Naive B cell (primary cell): Measurements from ENCODE around the gene JMJD1C. TPM values are rescaled to one million over a fixed set of nuclear protein-coding genes. Genes with fewer than 3 reads are reported as not detected.

Source experiments
- ATAC-seq, 2 donors: fragments of 150-1000 bp; cut with Tn5 transposase; 2 replicates each; pipeline ENCODE4 v1.10.0; 2021; ENCODE audit warnings: low read depth in 2 of 2, mild to moderate bottlenecking in 2 of 2, moderate library complexity in 2 of 2
- DNase-seq: peaks from one replicate; pipeline ENCODE4 v3.0.0; 2022
- H3K27ac Mint-ChIP-seq, 6 donors: one replicate each; pipeline ENCODE4 v1.8.0; 2020 to 2022; ENCODE audit warnings: mild to moderate bottlenecking in 6 of 6, mixed read lengths in 6 of 6, moderate library complexity in 5 of 6, inconsistent platforms in 2 of 6
- H3K27me3 Mint-ChIP-seq, 3 donors: one replicate each; pipeline ENCODE4 v1.8.0; 2021 to 2022; ENCODE audit warnings: mixed read lengths in 3 of 3, mild to moderate bottlenecking in 1 of 3
- H3K36me3 Mint-ChIP-seq, 2 donors: one replicate each; pipeline ENCODE4 v1.8.0; 2020 to 2022; ENCODE audit warnings: mixed read lengths in 2 of 2, inconsistent platforms in 1 of 2, mild to moderate bottlenecking in 1 of 2
- H3K4me1 Mint-ChIP-seq, 3 donors: one replicate each; pipeline ENCODE4 v1.8.0; 2020 to 2022; ENCODE audit warnings: mixed read lengths in 3 of 3, inconsistent platforms in 1 of 3, mild to moderate bottlenecking in 1 of 3, moderate library complexity in 1 of 3
- H3K4me3 Mint-ChIP-seq, 8 donors: one replicate each; pipeline ENCODE4 v1.8.0; 2020 to 2022; ENCODE audit warnings: mild to moderate bottlenecking in 8 of 8, mixed read lengths in 8 of 8, moderate library complexity in 8 of 8, inconsistent platforms in 2 of 8
- H3K9me3 Mint-ChIP-seq, 7 donors: one replicate each; pipeline ENCODE4 v1.8.0; 2020 to 2022; ENCODE audit warnings: mixed read lengths in 7 of 7, mild to moderate bottlenecking in 5 of 7, inconsistent platforms in 2 of 7, moderate library complexity in 1 of 7
- polyA plus RNA-seq, 6 donors: library from polyadenylated mRNA; unstranded; fragments of 300-500 nt; fragmentation: Illumina TruSeq; gene quantifications; one replicate each; pipeline ENCODE4 v1.2.3, GENCODE V29; 2021; ENCODE audit warnings: low read depth in 6 of 6

JMJD1C gene
- polyA plus RNA-seq, 6 donors from 2014 or later: 51.7 to 154 (median 124) TPM

DNA sequence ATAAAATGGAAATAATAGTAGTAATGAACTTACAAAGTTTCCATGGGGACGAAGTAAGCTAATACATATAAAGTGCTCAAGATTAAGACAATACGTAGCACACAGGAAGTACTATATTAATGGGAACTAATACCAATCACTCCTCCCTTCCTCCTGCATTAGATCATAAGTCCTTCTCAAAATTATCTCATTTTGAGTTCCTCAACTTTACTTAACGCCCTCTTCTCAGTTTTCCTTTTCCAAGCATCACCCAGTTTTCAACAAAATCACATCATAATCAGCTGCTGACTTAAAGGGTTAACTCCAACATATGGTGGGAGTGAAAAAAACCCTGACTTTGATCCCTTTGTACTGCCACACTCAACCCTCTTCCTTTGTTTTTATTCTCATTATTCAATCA lies 24.4 kb downstream of the JMJD1C start:
- H3K36me3 Mint-ChIP-seq: no peaks in the 10 kb centered on the region
- no peaks in the 10 kb centered on the region for H3K9me3 Mint-ChIP-seq
- DNase-seq (no peak), ATAC-seq (no peak)
- H3K27me3 Mint-ChIP-seq: no peaks in the 10 kb centered on the region
- H3K27ac Mint-ChIP-seq: no peak overlapping the region
- H3K4me1 Mint-ChIP-seq: peaks cover 3 to 14% (median 6%) of the 10 kb centered on the region in 3 donors
- no peak overlapping the region for H3K4me3 Mint-ChIP-seq

DNA sequence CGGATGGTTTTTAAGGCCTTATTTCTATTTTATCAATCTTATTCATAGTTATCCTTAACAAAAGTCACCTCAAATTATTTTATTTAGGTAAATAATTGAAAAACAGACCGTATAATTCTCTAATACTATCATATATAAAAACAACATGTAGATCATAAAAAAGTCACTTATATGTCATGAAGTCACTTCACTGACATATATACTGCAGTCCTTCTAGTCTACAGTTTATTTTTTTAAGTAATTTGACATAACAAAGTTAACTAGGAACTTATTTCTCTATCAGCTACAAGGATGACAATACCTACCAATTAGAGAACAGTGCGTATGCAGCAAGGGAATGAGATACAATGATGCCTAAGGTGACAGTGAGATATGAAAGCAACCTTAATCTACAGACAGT lies 26.2 kb downstream of the JMJD1C start:
- no peak for DNase-seq
- no peak for ATAC-seq
- Mint-ChIP-seq H3K36me3 (no peaks in the 10 kb centered on the region), H3K9me3 (no peaks in the 10 kb centered on the region), H3K4me3 (no peak overlapping the region), H3K27me3 (no peaks in the 10 kb centered on the region), H3K4me1 (peaks cover 8 to 12% (median 10%) of the 10 kb centered on the region in 3 donors), H3K27ac (no peak overlapping the region)

DNA sequence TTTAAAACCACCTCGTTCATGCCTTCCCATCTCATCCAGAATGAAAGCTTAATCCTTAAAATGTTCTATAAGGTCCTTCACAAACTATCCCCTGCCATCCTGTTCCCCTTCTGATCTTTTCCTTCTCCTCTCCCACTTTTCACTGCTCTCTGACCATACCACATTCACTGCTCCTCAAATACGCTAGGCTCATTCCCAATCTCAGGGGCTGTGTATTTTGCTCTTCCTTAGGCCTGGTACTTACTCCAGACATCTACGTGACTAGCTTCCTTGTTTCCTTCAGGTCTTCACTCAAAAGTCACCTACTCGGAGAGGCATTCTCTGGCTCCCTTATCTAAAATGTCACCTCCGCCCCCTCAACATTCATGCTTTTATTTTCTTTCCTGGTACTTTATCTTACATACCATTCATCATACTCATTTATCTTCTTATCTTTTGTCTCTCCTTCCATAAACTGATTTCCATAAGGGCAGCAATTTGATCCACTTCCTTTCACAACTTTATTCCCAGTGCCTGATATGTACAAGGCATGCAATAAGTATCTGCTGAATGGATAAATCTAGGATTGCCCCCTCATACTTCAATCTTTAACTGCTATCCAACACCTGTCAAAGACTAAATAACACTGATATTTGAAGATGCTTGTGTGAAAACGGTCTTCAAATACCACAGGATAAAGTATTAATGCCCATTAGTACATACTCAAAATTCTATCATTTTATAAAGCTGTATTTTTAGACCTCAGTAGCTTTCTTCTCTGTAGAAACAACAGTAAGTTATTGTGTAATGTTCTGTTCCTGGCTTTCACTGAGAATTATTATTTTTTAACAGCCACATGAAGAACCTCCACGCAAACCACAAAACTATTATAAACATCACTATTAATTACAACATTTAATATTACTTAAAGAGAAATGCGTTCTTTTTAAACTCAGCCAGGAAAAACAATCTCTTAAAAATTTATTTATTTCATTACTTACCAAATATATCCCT lies 27.0 kb downstream of the JMJD1C start:
- Mint-ChIP-seq H3K4me3 (no peak overlapping the region), H3K36me3 (no peaks in the 10 kb centered on the region), H3K27me3 (no peaks in the 10 kb centered on the region), H3K9me3 (no peaks in the 10 kb centered on the region), H3K27ac (no peak overlapping the region), H3K4me1 (peaks cover 8 to 17% (median 10%) of the 10 kb centered on the region in 3 donors)
- DNase-seq (no peak), ATAC-seq (no peak)

DNA sequence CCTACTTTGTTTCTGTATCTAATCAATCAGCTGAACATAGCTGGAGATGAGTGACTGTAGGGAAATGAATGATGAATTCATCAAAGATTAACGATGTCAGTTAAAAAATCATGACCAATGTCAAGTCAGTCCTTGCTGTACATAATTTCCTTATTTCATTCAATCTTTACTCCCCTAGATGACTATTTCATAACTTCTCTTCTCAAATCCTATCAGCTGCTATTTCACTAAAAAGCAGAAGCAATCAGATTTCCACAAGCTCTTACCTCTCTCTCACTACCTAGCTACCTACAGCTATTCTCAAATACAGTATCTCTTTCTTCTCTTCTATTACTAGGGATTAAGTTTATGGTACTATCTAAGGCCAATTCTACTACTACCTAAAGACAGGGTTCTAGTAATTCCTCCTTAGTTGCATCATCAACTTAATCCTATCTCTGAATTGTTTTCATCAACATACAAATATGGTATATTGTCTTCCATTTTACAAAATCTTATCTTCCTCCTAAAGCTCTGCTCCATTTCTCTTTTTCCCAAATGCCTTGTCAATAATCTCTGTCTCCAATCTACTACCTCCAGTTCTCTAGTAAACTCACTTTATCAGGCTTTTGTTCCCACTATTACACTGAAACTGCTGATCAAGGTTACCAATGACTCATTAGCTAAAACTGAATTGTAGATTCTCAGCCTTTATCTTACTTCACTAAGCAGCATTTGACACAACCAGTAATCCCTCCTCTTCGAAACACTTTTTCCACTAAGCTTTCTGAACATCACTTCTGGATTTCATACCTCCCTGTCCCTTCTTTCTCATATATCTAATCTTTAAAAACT lies 28.4 kb downstream of the JMJD1C start:
- ATAC-seq: peak in 1 of 2 donors; percentile 47
- Mint-ChIP-seq H3K36me3 (no peaks in the 10 kb centered on the region), H3K4me3 (no peak overlapping the region), H3K27ac (no peak overlapping the region), H3K9me3 (no peaks in the 10 kb centered on the region), H3K4me1 (peaks cover 6 to 19% (median 11%) of the 10 kb centered on the region in 3 donors), H3K27me3 (no peaks in the 10 kb centered on the region)
- DNase-seq: no peak

DNA sequence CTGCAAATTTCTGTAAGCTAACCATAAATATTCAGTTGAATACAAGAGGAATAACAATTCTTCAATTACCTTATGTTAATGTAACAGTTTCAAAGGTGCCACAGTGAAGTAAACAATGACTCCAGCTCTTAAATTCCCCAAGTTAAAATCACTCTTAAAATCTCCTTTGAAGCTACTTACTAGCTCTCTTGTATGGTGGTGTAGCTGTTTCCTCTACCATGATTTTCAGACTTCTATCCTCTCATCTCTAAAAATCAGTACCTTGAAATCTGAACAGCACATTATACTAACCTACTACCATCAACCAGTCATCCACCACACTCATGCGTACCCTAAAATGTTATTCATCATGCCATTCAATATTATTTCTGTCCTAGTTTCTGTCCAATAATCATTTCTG lies 29.6 kb downstream of the JMJD1C start:
- Mint-ChIP-seq H3K9me3 (no peaks in the 10 kb centered on the region), H3K4me3 (no peak overlapping the region), H3K36me3 (no peaks in the 10 kb centered on the region), H3K27ac (no peak overlapping the region), H3K27me3 (no peaks in the 10 kb centered on the region), H3K4me1 (peaks cover 10 to 19% (median 16%) of the 10 kb centered on the region in 3 donors)
- ATAC-seq (no peak), DNase-seq (no peak)

DNA sequence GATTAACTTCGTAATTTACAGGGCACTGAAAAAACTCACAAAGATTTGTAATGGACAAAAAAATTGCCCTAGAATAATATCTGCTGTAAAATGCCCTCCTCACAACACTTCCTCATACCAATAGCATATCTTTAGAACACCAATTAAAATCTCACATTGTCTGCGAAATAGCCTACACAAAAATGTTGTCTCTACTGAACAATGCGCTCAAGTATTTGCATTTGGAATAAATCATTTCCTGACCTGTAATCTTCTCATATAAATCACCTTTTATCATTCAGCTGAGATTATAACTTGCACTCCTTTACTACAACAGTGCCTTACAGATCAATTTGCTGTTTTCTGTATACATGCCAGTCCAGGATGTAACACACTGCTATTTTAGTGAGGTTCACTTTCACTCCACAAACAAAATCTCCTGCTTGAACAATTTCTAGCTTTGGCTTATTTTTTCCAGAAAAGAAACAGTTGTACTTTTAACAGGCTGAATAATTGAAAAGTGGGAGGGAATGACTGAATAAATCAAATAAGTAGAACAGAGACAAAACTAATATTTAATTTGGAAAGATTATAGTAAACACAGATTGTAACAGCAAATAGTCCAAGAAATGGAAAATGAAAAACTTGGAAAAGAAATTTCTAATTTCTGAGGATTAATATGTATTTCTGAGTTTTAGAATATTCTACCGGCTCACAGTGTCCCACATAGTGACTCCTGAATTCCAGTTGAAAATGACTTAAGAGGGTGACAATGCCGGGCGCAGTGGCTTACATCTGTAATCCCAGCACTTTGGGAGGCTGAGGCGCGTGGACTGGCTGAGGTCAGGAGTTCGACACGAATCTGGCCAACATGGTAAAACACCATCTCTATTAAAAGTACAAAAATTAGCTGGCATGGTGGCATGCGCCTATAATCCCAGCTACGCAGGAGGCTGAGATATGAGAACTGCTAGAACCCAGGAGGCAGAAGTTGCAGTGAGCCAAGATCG lies 30.6 kb downstream of the JMJD1C start:
- peak overlapping the region in 1 of 6 donors; percentile 75 for H3K27ac Mint-ChIP-seq

DNA sequence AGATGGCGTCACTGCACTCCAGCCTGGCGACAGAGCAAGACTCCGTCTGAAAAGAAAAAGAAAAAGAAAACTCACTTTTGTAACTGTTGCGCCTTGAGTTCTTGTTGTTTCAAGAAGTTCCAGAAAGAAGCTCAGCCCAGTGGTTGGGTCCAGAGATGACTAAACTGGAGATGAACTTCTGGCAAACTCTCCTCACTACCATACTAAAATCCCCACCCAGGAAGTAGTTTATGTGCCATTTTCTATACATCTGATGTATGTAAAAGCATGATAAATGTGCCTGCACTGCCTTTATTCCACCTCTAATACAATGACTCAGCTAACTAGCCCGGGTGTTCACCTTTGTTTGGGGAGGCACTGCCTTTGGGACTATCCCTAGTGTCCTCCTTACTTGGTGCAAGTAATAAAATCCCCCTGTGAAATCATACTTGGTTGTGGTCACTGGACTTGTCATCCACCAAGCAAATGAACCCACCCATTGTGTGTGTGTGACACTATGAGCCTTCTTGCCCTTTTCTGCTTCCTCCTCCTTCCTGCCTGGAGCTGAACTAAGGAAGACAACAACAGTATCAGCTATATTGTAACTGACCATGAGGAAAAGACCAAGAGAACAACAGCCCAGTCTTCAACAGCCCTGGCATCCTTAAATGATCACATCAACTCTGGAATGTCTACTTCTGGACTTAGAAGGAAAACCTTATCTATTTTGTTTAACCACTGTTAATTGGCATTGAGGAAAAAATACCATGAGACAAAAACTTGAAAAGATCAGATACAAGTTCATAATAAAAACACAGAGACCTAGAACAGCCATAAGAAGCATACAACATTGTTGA lies 33.6 kb downstream of the JMJD1C start:
- Mint-ChIP-seq H3K36me3 (no peaks in the 10 kb centered on the region), H3K27ac (no peak overlapping the region), H3K9me3 (no peaks in the 10 kb centered on the region), H3K27me3 (no peaks in the 10 kb centered on the region), H3K4me3 (no peak overlapping the region), H3K4me1 (peaks cover 21 to 35% (median 33%) of the 10 kb centered on the region in 3 donors)
- DNase-seq (no peak), ATAC-seq (no peak)

More for the DNA sequence above, 30.6 kb downstream of the JMJD1C start:
- H3K36me3 Mint-ChIP-seq: no peaks in the 10 kb centered on the region
- no peak for DNase-seq
- H3K4me3 Mint-ChIP-seq: no peak overlapping the region
- no peak for ATAC-seq
- peaks cover 19 to 27% (median 25%) of the 10 kb centered on the region in 3 donors for H3K4me1 Mint-ChIP-seq
- H3K27me3 Mint-ChIP-seq: no peaks in the 10 kb centered on the region
- no peaks in the 10 kb centered on the region for H3K9me3 Mint-ChIP-seq

DNA sequence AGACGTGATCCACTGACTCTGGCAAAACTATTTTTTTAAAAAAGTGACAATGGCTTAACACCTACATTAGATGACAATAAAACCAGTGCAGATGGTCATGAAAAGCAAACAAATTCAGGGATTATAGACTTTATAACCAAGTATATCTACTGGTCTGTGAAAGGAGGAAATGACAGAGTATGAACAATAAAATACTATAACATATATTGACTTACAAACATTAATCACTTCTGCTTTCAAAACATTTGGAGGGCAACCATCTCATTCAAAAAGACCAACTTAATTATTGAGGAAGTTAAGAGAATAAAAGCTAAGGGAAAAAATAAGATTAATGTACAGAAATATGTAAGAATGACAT lies 34.8 kb downstream of the JMJD1C start:
- H3K27me3 Mint-ChIP-seq: no peaks in the 10 kb centered on the region
- peaks cover 21 to 35% (median 33%) of the 10 kb centered on the region in 3 donors for H3K4me1 Mint-ChIP-seq
- no peak for ATAC-seq
- H3K9me3 Mint-ChIP-seq: no peaks in the 10 kb centered on the region
- H3K27ac Mint-ChIP-seq: peak overlapping the region in 1 of 6 donors; percentile 40
- DNase-seq: no peak
- H3K36me3 Mint-ChIP-seq: no peaks in the 10 kb centered on the region
- peak overlapping the region in 1 of 8 donors; percentile 20 for H3K4me3 Mint-ChIP-seq

DNA sequence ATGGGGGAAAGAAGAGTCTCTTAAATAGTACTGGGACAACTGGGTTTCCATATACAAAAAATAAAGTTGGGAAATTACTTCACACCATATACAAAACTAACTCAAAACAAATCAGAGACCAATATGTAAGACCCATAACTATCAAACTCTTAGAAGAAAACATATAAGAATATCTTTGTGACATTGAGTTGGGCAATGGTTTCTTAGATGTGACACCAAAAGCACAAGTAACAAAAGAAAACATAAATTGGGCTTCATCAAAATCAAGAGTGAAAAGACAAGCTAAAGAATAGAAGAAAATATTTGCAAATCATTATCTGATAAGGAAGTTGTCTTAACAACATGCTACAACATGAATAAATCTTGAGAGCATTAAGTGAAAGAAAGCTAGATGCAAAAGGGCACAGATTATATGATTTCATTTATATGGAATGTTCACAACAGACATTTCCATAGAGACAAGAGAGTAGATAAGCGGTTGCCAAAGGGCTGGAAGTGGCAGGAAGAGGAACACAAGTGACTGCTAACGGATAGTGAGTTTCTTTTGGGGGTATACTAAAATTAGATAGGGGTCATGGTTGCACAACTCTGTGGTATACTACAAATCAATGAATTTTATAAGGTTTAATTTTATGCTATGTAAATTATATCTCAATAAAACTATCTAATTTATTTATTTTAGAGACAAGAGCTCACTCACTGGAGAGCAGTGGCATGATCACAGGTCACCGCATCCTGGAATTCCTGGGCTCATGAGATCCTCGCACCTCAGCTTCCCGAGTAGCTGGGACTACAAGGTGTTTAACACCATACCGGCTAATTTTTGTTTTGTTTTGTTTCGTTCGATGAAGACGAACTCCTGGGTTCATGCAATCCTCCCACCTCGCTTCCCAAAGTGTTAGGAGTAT lies 35.4 kb downstream of the JMJD1C start:
- peaks cover 21 to 35% (median 28%) of the 10 kb centered on the region in 3 donors for H3K4me1 Mint-ChIP-seq
- DNase-seq (no peak), ATAC-seq (no peak)
- no peaks in the 10 kb centered on the region for H3K27me3 Mint-ChIP-seq
- no peaks in the 10 kb centered on the region for H3K9me3 Mint-ChIP-seq
- H3K27ac Mint-ChIP-seq: peak overlapping the region in 1 of 6 donors; percentile 65
- no peaks in the 10 kb centered on the region for H3K36me3 Mint-ChIP-seq
- peak overlapping the region in 1 of 8 donors; percentile 20 for H3K4me3 Mint-ChIP-seq

DNA sequence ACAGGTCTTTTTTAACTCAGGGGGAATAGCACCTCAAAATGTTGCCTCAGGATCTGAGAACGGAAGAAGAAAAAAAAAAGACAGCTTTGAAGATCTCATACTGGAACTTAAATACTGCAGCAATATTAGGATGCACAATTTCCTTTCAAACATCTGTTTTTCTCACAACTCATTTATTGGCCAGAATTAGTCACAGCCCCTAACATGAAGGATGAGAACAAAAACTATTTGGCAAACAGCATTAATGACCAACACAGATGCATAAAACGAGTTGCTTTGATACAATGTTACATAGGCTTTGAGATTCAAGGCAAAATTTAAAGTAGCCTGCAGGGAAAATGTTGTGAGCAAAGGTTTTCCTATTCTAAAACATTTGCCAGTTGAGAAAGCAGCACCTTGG lies 36.5 kb downstream of the JMJD1C start:
- ATAC-seq (no peak), DNase-seq (no peak)
- Mint-ChIP-seq H3K4me3 (no peak overlapping the region), H3K36me3 (no peaks in the 10 kb centered on the region), H3K27me3 (no peaks in the 10 kb centered on the region), H3K4me1 (peaks cover 17 to 27% (median 27%) of the 10 kb centered on the region in 3 donors), H3K27ac (no peak overlapping the region), H3K9me3 (no peaks in the 10 kb centered on the region)

DNA sequence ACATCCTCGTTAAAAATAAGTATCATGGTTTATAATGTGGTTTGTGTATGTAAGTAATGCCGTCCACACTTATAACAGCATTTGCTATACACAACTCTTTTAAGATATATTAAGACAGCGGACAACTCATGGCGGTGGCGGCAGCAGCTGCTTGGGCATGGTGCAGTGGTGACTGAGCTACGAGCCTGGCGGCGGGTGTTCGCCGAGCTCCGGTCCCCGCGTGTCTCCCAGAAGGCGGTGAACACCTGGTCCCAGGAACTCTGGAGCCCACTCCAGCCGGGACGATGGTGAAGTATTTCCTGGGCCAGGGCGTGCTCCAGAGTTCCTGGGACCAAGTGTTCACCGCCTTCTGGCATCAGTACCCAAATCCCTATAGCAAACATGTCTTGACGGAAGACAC lies 38.8 kb downstream of the JMJD1C start:
- Mint-ChIP-seq H3K27me3 (no peaks in the 10 kb centered on the region), H3K9me3 (no peaks in the 10 kb centered on the region), H3K27ac (no peak overlapping the region), H3K4me1 (peaks cover 20 to 31% (median 28%) of the 10 kb centered on the region in 3 donors), H3K4me3 (no peak overlapping the region), H3K36me3 (no peaks in the 10 kb centered on the region)
- DNase-seq (no peak), ATAC-seq (no peak)
